ENCODE results near the gene CRYBA4.

CRYBA4 gene

GRCh38 chr22:26665813-26666231, 44.1 kb downstream of the CRYBA4 start:
- DNase-seq, result no peak

GRCh38 chr22:26667140-26667539, 45.4 kb downstream of the CRYBA4 start:
- no peak for DNase-seq

- no peak for DNase-seq
Measured at GRCh38 chr22:26669060-26669481, 47.3 kb downstream of the CRYBA4 start.

- no peak for DNase-seq
Measured at GRCh38 chr22:26670459-26670858, 48.7 kb downstream of the CRYBA4 start.

GRCh38 chr22:26671317-26672059, 49.7 kb downstream of the CRYBA4 start:
- DNase-seq, result peak; percentile 77

- DNase-seq, result no peak
Measured at GRCh38 chr22:26672060-26672471, 50.3 kb downstream of the CRYBA4 start.

GRCh38 chr22:26672590-26673468, 51.1 kb downstream of the CRYBA4 start:
- DNase-seq, result peak; percentile 91

GRCh38 chr22:26673486-26673885, 51.7 kb downstream of the CRYBA4 start:
- no peak for DNase-seq

- DNase-seq, result no peak
Measured at GRCh38 chr22:26674211-26675190, 52.7 kb downstream of the CRYBA4 start.

- no peak for DNase-seq
Measured at GRCh38 chr22:26675687-26676268, 54.0 kb downstream of the CRYBA4 start.

- no peak for DNase-seq
Measured at GRCh38 chr22:26677217-26677616, 55.5 kb downstream of the CRYBA4 start.

GRCh38 chr22:26679003-26679629, 57.4 kb downstream of the CRYBA4 start:
- peak; percentile 64 for DNase-seq
